Fibroblast of skin of right quadriceps (primary cell): ENCODE data around the gene ZNF560.
A peak's percentile ranks its signal among the peaks of the same experiment; 100 is the strongest.
"Not testable (repeated sequence)": the region's sequence is repeated elsewhere in the genome, so short reads cannot be mapped to it uniquely, and the experiment has no call there.

Experiments
- DNase-seq: peaks from one replicate; pipeline ENCODE4 v3.0.0-alpha.2; 2013

The ZNF560 gene

DNA sequence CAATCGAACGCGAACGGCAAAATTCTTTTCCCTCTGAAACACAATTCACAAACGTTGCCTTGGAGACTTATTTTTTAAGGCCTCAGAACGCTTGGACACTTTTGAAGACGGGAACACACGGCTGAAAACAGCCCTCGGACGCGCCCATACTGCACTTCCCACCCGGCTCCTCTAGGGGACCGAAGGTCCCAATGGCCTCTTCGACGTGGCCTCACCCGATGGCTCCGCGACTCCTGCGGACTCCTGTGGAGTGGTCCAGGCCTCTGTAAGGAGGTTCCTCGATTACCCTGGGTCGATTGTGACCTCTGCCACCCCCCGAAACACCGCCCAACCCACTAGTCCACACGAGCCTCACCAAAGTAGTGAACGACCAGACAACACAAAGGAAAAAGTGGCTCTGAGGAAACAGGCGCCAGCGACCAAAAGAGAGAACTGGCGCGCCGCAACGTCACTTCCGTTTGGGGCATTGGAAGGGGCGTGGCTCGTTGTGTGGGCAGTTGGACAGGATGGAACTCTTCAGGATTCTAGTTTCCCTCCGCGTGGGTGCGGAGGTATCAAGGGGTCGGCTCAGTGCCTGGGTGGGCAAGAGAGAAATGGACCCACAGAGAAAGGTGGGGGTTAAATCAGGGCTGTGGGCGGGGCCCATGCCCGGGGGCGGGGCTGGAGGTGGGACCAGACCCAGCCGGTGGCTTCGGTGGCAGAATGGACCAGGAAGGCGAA lies at the start of gene ZNF560:
ZNF560 (minus strand) TSS at position 434 of the 720 bp plus-strand sequence. CDS start 23,303 bp downstream, outside the sequence.
- peak; percentile 44 for DNase-seq

DNA sequence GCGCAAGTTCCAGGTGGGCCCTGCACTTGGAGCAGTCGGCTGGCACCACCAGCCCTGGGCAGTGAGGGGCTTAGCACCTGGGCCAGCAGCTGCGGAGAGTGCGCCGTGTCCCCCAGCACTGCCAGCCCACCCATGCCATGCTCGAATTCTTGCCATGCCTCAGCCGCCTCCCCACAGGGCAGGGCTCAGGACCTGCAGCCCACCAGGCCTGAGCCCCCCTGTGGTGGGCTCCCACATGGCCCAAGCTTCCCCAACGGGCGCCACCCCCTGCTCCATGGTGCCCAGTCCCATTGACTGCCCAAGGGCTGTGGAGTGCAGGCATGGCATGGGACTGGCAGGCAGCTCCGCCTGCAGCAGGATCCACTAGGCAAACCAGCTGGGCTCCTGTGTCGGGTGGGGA lies 49.5 kb upstream of the ZNF560 start:
- DNase-seq = no peak

DNA sequence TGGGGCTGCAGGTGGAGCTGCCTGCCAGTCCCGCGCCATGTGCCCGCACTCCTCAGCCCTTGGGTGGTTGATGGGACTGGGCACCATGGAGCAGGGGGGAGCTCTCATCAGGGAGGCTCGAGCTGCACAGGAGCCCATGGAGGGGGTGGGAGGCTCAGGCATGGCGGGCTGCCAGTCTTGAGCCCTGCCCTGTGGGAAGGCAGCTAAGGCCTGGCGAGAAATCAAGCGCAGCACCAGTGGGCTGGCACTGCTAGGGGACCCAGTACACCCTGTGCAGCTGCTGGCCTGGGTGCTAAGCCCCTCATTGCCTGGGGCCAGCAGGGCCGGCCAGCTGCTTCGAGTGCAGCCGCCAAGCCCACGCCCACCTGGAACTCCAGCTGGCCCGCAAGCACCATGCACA lies 42.9 kb upstream of the ZNF560 start:
- not testable (repeated sequence) for DNase-seq

DNA sequence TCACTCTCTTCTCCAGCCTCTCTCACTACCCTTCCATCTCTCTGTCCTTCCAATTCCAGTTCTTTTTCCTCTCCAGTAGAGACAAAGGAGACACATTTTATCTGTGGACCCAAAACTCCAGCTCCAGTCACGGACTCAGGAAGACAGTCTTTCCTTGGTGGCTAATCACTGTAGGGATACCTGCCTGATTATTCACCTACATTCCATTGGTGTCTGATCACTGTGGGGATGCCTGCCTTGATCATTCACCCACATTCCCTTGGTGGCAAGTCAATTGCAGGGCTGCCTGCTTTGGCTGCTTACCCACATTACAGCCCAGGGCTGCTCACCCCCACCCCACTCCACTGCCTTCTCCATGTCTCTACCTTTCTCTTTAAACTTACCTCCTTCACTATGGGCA lies 41.5 kb upstream of the ZNF560 start:
- DNase-seq = not testable (repeated sequence)

DNA sequence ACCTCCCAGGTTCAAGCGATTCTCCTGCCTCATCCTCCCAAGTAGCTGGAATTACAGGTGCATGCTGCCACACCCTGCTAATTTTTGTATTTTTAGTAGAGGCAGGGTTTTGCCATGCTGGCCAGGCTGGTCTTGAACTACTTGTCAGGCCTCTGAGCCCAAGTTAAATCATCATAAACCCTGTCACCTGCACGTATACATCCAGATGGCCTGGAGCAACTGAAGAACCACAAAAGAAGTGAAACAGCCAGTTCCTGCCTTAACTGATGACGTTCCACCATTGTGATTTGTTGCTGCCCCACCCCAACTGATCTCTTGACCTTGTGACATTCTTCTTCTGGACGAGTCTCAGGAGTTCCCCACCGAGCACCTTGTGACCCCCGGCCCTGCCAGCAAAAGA lies 40.8 kb upstream of the ZNF560 start:
- not testable (repeated sequence) for DNase-seq

DNA sequence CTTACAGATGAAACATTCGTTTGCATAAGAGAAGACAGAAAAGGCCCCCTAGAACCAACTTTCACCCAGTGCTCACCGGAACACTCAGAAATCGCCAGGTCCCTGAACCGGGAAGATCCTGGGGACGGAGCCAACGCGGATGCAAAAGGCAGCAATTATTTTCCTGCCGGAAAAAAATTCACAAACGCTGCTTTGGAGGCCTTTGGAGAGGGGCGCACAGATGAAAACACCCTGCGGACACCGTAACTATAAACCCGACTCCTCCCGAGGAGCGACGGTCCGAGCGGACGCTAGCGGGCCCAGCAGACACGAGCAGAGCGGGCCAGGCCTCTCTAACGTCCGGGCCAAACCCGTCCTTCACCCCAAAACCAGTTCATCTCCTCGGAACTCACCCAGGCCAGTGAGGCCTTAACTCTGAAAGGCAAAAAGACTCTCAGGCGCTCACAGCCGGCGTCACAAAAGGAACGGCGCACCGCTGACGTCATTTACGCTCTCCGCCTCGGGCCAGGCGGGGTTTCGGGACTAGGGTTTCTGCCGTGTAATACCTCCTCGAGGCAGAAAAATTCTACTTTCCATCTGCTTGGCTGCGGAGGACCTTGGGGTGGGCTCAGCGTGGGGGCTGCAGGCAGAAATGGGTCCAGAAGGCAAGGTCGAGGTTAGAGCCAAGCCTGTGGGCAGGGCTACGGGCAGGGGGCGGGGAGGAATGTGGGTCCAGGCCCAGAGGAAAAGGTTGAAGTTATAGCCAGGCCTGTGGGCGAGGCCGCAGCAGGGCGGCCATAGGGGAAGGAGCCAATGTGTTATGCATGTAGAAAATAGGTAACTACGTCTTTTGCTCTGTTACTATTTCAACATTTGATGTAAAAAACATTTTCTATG lies 40.0 kb upstream of the ZNF560 start, which contains the start of gene ZNF426:
ZNF426 (minus strand) TSS at position 463 of the 876 bp plus-strand sequence. CDS start 2,413 bp downstream, outside the sequence.
- peak; percentile 89 for DNase-seq

DNA sequence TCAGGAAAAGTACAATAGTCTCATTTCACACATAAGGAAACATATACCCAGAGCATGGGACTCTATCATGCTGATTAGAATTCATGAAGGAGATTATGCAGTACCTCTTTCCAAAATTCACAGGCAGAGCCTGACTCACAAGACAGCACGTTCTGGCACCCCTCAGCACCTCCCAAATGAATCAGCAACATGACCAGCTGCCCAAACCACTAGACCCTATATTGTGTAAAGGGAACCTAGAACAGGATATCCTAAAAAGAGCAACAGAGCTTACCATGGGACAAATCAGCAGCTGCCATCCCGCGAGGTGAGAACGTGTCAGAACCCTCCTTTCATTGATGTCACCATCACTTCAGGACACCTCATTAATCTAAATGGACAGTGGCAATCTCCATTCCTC lies 37.5 kb upstream of the ZNF560 start:
- DNase-seq = no peak

DNA sequence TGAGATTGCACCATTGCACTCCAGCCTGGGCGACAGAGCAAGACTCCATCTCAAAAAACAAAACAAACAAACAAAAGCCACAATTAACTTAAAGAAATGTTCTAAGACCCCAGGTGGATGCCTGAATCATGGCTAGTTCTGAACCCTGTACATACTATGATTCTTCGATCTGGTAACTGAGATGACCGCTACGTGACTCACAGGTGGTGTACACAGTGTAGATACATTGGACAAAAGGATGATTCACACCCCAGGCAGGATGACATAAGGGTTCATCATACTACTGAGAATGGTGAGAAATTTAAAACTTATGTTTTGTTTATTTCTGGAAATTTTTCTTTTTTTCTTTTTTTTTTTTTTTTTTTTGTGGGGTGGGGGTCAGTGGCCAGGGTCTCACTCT lies 33.5 kb upstream of the ZNF560 start:
- peak; percentile 34 for DNase-seq

DNA sequence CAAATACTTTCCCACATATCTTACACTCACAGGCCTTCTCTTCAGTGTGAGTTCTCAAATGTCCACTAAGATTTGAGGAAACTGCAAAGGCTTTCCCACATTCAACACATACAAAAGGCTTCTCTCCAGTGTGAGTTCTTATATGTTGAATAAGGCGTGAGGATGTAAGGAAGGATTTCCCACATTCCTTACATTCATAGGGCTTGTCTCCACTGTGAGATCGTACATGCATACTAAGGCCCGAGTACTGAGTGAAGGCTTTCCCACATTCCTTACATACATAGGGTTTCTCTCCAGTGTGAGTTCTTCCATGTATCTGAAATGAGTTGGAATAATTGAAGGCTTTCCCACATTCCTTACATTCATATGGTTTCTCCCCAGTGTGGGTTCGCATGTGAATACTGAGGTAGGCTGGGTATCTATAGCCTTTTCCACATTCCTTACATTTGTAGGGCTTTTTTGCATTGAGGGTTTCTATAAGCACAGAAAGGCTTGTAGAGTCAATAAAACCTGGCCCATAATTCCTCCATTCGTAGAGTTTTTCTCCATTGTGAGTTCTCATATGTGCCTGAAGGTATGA lies 30.4 kb upstream of the ZNF560 start:
- peak; percentile 8 for DNase-seq

DNA sequence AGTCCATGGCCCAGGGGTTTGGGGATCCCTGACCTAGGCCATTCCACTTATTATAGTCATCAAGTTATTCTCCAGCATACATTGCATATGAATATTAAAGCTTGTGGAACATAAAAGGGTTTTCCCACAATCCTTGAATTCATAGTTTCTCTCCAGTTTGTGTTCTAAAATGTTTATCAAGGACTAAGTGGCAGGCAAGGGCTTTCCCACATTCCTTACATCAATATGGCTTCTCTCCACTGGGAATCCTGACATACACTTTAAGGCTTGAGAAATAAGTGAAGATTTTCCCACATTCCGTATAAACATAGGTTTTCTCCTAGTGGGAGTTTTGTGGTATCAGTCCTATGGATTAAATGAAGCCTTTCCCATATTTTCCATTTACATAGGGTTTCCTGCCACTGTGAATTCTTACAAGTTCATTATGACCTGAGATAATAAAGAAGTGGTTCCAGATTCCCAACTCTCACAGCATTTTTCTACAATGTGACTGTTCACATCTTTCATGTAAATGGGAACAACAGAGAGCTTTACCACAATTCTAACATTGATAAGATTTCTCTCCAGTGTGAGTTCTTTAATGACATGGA lies 25.6 kb upstream of the ZNF560 start:
- no peak for DNase-seq

DNA sequence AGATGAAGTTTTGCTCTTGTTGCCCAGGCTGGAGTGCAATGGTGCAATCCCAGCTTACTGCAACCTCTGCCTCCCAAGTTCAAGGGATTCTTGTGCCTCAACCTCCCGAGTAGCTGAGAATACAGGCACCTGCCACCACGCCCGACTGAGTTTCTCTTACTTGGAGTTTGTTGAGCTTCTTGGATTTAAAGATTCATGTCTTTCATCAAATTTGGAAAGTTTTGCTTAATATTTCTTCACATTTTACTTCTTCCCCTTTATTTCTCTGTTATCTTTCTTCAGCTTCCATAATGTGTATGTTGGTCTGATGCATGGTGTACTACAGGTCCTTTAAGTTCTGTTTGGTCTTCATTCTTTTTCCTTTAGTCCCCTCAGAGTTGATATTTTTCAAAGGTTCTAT lies 8.9 kb upstream of the ZNF560 start:
- DNase-seq = no peak

DNA sequence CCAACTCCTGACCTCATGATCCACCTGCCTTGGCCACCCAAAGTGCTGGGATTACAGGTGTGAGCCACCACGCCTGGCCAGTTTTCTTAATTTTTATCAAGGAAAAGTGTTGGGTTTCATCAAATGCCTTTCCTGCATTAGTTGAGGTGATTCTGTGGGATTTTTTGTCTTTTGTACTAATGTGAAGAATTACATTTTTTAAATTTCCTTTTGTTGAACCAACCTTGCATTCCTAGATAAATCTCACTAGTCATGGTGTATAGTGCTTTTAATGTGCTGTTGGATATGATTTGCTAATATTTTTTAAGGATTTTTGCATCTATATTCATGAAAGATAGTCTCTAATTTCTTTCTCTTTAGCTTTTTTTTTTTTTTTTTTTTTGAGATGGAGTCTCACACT lies 2.4 kb upstream of the ZNF560 start:
- no peak for DNase-seq

DNA sequence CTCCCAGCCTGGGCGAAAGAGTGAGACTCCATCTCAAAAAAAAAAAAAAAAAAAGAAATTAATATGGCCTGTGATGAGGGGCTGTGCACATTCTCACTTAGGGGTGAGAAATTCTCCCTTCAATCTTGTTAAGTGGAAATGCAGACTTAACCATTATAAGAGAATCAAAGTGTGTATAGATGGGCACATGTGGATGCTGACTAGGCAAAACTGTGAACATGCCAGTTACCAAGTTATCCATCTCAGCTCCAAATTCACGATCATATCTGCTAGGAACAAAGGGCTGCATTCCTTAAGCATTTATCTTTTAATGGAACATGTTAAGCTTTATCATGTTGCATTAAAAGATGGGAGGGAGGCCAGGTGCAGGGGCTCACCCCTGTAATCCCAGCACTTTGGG lies 4.3 kb downstream of the ZNF560 start:
- DNase-seq = no peak

DNA sequence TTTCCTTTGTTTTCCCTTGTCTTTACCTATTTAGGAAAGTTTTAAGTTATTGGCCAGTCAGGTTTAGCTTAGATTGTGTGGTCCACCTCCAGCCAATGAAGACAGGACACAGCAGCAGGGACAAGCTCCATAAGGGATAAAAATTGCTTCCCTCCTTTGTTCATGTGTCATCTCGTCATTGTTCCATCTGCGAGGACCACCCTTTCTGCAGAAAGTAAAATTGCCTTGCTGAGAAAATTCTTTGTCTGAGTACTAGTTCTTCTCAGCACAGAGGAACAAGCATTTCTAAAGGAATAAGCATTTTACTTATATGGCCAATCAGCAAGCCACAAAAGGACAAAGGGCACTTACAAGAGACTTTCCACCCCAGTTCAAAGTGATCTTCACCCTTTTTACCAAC lies 11.4 kb downstream of the ZNF560 start:
- no peak for DNase-seq

DNA sequence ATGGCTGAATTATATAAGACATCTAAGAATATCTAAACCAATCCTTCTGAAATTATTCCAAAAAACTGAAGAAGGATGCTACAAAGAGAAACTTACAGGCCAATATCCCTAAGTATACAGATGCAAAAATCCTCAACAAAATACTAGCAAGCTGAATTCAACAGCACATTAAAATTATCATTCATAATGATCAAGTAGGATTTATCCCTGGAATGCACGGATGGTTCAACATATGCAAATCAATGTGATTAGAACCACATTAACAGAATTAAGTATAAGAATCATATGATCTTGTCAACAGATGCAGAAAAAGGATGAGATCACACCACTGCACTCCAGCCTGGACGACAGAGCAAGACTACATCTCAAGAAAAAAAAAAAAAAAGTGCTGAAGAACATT lies 13.3 kb downstream of the ZNF560 start:
- no peak for DNase-seq

DNA sequence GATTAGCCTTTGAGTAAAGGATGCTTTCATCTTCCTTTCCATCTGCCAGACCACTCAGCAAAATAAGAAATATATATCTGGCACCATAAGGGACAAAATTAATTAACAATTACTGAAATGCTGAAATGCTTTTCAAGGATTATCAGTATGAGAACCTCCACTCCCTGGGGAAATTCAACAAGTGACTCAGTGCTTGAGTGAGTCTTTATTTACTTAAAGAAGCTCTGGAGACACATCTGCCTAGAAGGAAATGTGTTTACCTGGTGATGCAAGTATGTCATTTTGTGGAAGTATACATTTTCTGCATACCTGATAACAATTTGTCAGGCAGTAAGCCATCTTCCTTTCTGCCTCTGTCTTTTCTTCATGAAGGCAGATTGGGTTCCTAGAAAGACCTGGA lies 23.4 kb downstream of the ZNF560 start:
- DNase-seq = no peak

DNA sequence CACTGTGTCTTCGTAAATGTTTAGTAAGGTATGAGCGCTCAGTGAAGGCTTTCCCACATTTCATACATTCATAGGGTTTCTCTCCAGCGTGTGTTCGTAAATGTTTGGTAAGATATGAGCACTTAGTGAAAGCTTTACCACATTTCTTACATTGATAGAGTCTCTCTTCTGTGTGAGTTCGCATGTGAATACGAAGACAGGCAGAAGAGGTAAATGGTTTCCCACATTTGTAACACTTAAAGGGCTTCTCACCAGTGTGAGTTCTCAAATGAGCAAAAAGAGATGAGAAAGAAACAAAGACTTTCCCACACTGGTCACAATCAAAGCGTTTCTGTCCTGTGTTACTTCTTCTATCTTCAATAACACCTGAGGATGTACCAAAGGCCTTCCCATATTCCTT lies 31.3 kb downstream of the ZNF560 start:
- no peak for DNase-seq

DNA sequence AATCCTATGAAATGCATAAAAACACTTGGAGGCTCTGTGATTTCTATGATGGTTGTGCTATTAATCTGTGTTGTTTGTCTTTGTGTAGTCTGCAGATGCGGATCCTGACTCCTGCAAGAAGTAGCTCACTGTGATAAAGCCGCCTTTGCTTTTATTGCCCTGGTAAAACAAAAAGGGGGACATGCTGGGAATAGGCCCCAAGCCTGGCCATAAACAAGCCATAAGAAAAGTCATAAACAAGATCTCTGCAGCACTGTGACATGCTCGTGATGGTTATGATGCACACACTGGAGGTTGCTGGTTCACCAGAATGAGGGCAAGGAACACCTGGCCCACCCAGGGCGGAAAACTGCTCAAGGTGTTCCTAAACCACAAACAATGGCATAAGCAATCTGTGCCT lies 36.5 kb downstream of the ZNF560 start:
- DNase-seq = no peak

DNA sequence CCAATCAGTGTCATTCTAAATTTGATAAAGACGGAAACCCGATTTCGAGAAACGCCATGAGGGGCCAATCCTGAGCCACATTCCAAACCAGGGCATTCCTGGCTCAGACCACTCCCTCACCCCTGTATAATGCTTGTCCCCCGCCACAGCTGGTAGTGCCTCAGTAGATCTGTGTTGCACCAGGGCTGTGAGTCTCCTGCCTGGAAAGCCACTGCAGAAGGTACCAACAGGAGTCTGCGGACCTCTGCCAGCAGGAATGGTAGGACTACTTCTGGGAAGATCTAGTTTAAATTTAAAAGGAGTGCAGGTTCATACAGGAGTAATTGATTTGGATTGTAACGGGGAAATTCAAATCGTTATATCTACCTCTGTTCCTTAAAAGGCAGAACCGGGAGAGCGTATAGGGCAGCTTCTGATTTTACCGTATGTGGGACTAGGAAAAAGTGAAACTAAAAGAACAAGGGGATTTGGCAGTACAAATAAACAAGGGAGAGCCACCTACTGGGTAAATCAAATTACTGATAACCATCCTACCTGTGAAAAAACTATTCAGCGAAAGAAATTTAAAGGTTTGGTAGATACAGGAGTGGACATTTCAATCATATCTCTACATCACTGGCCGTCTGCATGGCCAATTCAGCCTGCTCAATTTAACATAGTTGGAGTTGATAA lies 42.3 kb downstream of the ZNF560 start:
- DNase-seq = no peak

DNA sequence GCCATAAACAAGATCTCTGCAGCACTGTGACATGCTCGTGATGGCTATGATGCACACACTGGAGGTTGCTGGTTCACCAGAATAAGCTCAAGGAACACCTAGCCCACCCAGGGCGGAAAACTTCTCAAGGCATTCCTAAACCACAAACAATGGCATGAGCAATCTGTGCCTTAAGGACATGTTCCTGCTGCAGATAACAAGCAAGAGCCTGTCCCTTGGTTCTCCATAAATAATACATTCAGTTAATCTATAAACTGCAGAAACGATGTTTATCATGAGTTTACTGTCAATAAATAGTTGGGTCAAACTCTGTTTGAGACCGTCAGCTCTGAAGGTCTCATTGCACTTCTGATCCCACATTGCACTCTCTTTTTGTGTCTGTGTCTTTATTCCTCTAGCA lies 44.5 kb downstream of the ZNF560 start:
- DNase-seq = no peak

DNA sequence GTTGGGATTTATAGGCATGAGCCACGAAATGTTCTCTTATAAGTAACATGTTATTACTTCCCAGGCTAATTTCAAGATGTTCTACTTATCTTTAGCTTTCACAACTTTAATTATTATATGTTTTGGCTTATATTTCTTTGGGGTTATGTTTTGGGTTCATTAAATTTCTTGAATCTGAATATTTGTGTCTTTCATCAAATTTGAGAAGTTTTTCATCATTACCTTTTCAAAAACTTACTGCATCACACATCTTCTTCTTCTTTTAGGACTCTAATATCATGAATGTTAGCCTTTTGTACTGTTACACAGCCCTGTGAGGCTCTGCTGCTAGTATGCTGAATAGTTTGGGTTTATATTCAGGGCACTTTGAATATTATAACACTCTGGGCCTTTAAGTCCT lies 53.4 kb downstream of the ZNF560 start:
- DNase-seq = no peak

DNA sequence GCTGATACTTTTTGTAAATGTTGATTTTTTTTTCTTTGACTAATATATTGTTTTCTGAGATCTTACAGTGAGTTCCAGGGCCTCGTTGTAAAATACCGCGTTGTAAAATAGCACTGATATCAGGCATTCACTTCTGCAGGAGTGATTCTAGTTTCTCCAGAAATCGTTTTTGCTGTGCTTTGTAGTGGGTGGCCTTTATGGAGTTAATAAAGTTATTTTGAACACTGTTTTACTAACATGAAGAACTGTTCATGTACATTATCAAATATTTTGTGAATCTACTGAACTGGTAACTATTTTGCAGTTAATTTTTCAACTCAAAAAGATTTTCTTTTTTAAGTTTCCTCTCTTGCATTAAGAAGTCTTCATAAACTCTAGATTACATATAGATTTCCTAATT lies 62.1 kb downstream of the ZNF560 start:
- DNase-seq = no peak
